AG09319 (cell line): ENCODE results near the gene TAF1C.

Source experiments
- DNase-seq: peaks from one replicate; pipeline ENCODE4 v3.0.0-alpha.2; 2010; ENCODE audit warnings: low read depth; ENCODE audit errors: extremely low read depth
- TF ChIP-seq, protein P1 (sequence below): IDR thresholded peaks from 2 replicates; pipeline ENCODE4 v1.5.1; 2011; ENCODE audit warnings: low read depth, mild to moderate bottlenecking, inconsistent platforms, low read length, moderate library complexity

Gene TAF1C

DNA sequence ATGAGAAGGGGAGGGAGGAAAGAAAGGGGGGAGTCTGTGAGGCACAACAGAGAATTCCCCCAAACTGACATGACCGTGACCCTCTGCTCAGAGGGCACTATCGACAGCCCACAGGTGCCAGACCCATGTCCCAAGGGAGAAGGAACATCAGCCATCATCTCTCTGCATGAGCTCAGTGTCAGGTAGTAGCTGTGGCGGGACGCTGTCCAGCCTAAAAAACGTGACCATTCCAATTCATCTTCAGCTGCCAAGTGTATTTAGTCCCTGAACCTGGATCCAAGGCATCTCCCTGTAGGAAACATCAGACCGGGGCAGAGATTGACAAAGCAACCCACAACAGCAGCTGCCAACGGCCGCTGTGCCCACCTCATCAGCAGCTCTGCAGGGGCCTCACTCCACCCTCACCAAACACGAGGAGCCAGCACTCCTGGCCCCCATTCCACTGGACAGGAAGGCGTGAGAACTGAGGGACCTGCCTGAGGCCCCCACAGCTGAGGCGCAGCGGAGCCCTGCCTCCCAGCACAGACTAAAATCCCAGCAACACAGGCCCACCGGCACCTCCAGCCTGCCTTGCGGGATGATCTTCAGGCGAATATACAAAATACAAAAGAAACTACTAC, 8.6 kb downstream of the TAF1C start:
- TF ChIP-seq, protein P1, sequence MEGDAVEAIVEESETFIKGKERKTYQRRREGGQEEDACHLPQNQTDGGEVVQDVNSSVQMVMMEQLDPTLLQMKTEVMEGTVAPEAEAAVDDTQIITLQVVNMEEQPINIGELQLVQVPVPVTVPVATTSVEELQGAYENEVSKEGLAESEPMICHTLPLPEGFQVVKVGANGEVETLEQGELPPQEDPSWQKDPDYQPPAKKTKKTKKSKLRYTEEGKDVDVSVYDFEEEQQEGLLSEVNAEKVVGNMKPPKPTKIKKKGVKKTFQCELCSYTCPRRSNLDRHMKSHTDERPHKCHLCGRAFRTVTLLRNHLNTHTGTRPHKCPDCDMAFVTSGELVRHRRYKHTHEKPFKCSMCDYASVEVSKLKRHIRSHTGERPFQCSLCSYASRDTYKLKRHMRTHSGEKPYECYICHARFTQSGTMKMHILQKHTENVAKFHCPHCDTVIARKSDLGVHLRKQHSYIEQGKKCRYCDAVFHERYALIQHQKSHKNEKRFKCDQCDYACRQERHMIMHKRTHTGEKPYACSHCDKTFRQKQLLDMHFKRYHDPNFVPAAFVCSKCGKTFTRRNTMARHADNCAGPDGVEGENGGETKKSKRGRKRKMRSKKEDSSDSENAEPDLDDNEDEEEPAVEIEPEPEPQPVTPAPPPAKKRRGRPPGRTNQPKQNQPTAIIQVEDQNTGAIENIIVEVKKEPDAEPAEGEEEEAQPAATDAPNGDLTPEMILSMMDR: no peak

DNA sequence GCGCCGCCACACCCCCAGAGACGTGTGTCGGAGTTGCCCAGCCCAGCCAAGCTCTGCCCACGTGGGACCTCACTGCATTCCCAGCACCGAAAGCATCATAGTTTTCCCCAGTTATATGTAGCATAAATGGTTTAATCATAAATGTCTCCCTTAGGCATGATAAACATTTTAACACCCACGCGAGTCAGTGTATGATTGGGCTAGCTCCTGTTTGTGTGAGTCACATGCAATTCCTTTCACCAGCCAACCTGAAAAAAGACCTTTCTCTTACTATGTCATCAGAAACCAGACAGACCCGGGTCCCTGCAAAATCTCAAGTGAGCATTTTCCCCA, 9.2 kb downstream of the TAF1C start:
- no peak for DNase-seq
- TF ChIP-seq, protein P1: no peak

More for the DNA sequence above, 8.6 kb downstream of the TAF1C start:
- no peak for DNase-seq

DNA sequence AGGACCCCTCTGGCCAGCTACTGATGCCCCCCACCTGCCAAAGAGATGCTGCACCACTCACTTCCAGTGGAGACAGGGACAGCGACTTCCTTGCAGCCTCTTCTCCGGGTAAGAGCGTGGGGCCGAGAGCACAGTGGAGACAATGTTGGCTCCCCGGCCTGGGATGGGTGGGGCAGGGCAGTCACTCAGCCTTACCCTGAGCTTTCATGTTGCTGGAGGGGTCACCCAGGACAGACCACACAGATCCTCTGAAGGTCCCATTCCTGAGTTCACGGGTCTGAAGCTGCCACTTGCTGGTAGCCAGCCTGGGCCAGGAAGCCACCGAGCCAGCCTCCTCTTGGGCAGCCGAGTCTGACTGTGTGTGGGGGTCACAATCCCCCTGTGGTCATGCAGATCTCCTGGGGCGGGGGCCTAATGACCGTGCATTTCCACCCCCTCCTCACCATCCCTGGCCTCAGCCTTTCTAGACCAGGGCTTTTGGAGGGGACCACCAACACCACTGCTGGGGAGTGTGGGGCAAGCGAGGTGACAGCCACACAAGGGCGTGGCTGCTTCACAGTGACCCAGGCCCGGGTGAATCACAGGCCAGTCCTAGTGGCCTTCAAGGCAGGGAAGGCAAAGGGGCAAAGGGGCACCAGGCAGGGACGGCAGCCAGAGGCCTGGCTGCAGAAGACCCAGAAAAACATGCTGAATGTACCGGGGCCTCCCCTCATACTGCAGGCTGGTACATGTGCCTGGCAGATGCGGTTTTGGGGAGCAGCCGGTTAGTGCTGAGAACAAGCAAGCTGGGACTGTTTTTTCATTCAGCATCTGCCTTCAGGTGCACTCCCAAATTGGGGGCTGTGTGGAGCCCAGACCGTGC, 10.4 kb downstream of the TAF1C start:
- TF ChIP-seq, protein P1: no peak
- no peak for DNase-seq

DNA sequence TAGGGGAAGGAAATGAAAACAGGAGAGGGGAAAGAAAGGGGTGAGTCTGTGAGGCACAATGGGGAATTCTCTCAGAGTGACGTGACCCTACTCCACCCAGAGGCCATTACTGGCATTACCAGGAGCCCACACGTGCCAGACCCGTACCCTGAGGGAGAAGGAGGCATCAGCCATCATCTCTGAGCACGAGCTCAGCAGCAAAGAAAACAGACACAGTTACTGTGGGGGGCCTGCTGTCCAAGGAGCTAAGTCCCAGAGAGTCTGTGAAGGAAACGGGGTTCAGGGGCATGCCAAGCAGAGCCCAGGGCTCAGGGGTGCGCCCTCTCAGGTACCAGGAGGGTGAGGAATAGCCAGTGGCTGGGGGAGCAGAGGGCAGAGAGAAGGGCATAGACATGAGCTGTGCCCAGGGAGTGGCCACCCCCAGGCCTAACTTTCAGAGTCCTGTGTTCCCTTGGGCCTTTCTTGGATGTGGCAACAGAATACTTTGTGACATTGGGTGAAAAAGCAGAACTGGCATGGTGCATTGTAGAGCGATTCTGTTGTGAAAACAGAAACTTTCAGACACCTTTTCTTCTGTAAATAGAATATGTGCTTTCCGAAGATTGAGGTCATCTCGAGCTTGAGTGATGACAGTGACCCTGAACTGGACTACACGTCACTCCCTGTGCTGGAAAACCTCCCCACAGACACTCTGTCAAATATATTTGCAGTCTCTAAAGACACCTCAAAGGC, 11.3 kb downstream of the TAF1C start:
- TF ChIP-seq, protein P1: peak; percentile 81

DNA sequence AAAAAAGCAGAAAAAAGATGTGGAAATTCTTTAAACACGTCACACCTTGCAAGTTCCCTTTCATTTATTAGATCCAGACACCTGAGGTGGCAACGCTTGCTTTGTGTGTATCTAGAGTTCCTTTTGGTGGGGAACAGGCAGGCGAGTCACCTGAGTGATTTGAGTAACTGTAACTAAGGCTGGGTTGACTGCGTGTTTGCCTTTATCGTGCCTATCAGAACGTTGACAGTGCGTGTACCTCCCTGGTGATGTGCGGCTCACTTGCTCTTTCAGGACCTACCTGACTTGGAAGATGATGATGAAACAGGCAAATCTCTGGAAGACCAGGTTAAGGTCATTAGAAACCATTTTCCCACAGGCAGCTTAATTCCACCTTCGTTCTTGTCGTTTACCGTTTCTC, 12.5 kb downstream of the TAF1C start:
- no peak for DNase-seq
- TF ChIP-seq, protein P1: no peak

More for the DNA sequence above, 11.3 kb downstream of the TAF1C start:
- peak; percentile 12 for DNase-seq

DNA sequence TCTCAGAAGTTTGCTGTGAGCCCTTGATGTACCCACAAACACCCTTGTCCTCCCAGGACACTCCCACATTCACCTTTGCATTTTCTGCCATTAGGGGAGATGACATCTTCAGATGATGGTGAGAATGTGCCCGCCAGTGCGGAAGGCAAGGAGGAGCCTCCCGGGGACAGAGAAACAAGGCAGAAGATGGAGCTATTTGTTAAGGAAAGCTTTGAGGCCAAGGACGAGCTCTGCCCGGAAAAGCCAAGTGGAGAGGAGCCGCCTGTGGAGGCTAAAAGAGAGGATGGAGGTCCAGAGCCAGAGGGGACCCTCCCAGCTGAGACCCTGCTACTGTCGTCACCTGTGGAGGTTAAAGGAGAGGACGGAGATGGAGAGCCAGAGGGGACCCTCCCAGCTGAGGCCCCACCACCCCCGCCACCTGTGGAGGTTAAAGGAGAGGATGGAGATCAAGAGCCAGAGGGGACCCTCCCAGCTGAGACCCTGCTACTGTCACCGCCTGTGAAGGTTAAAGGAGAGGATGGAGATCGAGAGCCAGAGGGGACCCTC, 17.0 kb downstream of the TAF1C start:
- DNase-seq: no peak
- TF ChIP-seq, protein P1: no peak
